Osteocyte (in vitro differentiated cells): ENCODE measurements around the gene BMP8B. TPM values are rescaled to one million over a fixed set of nuclear protein-coding genes. Genes with fewer than 3 reads are reported as not detected.

ENCODE experiments used
- DNase-seq: peaks from one replicate; pipeline ENCODE4 v3.0.0; 2021; ENCODE audit warnings: mixed read lengths; ENCODE audit not compliant: unreplicated experiment; ENCODE audit errors: extremely low spot score
- H3K27ac Mint-ChIP-seq: one replicate; pipeline ENCODE4 v1.8.0; 2021; ENCODE audit warnings: mild to moderate bottlenecking, mixed read lengths; ENCODE audit not compliant: unreplicated experiment
- H3K27me3 Mint-ChIP-seq: one replicate; pipeline ENCODE4 v1.8.0; 2021; ENCODE audit warnings: mixed read lengths; ENCODE audit not compliant: unreplicated experiment
- H3K36me3 Mint-ChIP-seq: one replicate; pipeline ENCODE4 v1.8.0; 2021; ENCODE audit warnings: mixed read lengths; ENCODE audit not compliant: unreplicated experiment
- H3K4me1 Mint-ChIP-seq: one replicate; pipeline ENCODE4 v1.8.0; 2021; ENCODE audit warnings: mixed read lengths; ENCODE audit not compliant: unreplicated experiment
- H3K4me3 Mint-ChIP-seq: one replicate; pipeline ENCODE4 v1.8.0; 2021; ENCODE audit warnings: mild to moderate bottlenecking, moderate library complexity, mixed read lengths; ENCODE audit not compliant: unreplicated experiment
- H3K9me3 Mint-ChIP-seq: one replicate; pipeline ENCODE4 v1.8.0; 2021; ENCODE audit warnings: mixed read lengths; ENCODE audit not compliant: unreplicated experiment
- total RNA-seq: library from RNA; stranded (reverse); gene quantifications from 2 replicates; pipeline ENCODE4 v1.2.1, GENCODE V29; 2021
- TF ChIP-seq, protein P1 (sequence below): fragments of 200-600 bp; sonication (generic); IDR thresholded peaks from 2 replicates; pipeline ENCODE4 v1.5.0; 2021; ENCODE audit warnings: antibody characterized with exemption, mild to moderate bottlenecking, moderate library complexity

Gene BMP8B
- total RNA-seq, 1 donor from 2014 or later = 0.08 TPM

DNA sequence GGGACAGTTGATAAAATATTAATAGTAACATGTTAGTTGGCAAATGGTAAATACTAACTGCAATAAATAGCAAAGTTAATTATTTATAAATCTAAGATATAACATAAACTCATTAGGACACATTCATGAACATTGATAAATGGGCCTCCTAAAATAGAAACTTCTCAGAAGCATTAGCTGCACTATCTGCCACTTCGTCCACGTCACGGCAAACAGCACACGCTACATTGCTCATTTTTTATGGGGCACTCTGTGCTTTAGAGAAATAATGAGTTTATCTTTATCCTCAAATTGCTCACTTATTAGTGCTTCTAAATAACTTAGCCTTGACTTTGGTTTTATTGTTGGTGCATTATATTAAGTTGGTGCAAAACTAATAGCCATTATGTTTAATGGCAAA lies 81.2 kb downstream of the BMP8B start:
- DNase-seq = no peak
- Mint-ChIP-seq H3K4me3 (no peak overlapping the region), H3K36me3 (no peaks in the 10 kb centered on the region), H3K9me3 (no peaks in the 10 kb centered on the region), H3K27ac (no peak overlapping the region), H3K4me1 (no peaks in the 10 kb centered on the region), H3K27me3 (peaks cover 41% of the 10 kb centered on the region)
- TF ChIP-seq, protein P1, sequence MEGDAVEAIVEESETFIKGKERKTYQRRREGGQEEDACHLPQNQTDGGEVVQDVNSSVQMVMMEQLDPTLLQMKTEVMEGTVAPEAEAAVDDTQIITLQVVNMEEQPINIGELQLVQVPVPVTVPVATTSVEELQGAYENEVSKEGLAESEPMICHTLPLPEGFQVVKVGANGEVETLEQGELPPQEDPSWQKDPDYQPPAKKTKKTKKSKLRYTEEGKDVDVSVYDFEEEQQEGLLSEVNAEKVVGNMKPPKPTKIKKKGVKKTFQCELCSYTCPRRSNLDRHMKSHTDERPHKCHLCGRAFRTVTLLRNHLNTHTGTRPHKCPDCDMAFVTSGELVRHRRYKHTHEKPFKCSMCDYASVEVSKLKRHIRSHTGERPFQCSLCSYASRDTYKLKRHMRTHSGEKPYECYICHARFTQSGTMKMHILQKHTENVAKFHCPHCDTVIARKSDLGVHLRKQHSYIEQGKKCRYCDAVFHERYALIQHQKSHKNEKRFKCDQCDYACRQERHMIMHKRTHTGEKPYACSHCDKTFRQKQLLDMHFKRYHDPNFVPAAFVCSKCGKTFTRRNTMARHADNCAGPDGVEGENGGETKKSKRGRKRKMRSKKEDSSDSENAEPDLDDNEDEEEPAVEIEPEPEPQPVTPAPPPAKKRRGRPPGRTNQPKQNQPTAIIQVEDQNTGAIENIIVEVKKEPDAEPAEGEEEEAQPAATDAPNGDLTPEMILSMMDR = no peak

Other genes starting within 250 kb of the BMP8B start
- gene PABPC4, start 212.1 kb downstream of the BMP8B start, total RNA-seq = 247 and 263 TPM in 2 replicates
- 1.3 and 1.4 TPM in 2 replicates for gene HEYL, start 149.2 kb downstream of the BMP8B start, total RNA-seq
- gene NT5C1A, start 116.8 kb downstream of the BMP8B start, total RNA-seq = not detected in 2 replicates
- not detected in 2 replicates for gene HPCAL4, start 97.4 kb downstream of the BMP8B start, total RNA-seq
- 38.4 and 40.8 TPM in 2 replicates for gene PPIE, start 50.0 kb downstream of the BMP8B start, total RNA-seq
- gene OXCT2, start 17.5 kb downstream of the BMP8B start, total RNA-seq = 0.18 TPM in 1 of 2 replicates, not detected in the other
- 13.5 and 15.8 TPM in 2 replicates for gene TRIT1, start 94.6 kb upstream of the BMP8B start, total RNA-seq
- gene MYCL, start 113.1 kb upstream of the BMP8B start, total RNA-seq = 0.21 TPM in 1 of 2 replicates, not detected in the other
- 0.60 and 0.81 TPM in 2 replicates for gene MFSD2A, start 166.3 kb upstream of the BMP8B start, total RNA-seq